ENCODE data around the gene FXYD1.
"Not testable (repeated sequence)": the region's sequence is repeated elsewhere in the genome, so short reads cannot be mapped to it uniquely, and the experiment has no call there.

Gene FXYD1

GRCh38 chr19:35094656-35095055 lies 44.0 kb upstream of the FXYD1 start:
- TF ChIP-seq CTCF (IDR thresholded peaks at IDR 0.05; ENCODE audit: control insufficient read depth, insufficient read depth, low read depth, low read length, missing control alignments) = no peak
- no peak for DNase-seq (ENCODE audit: low read depth)
- no peak overlapping the region for H3K4me3 ChIP-seq (ENCODE audit: control insufficient read depth, low read depth, low read length)

DNA sequence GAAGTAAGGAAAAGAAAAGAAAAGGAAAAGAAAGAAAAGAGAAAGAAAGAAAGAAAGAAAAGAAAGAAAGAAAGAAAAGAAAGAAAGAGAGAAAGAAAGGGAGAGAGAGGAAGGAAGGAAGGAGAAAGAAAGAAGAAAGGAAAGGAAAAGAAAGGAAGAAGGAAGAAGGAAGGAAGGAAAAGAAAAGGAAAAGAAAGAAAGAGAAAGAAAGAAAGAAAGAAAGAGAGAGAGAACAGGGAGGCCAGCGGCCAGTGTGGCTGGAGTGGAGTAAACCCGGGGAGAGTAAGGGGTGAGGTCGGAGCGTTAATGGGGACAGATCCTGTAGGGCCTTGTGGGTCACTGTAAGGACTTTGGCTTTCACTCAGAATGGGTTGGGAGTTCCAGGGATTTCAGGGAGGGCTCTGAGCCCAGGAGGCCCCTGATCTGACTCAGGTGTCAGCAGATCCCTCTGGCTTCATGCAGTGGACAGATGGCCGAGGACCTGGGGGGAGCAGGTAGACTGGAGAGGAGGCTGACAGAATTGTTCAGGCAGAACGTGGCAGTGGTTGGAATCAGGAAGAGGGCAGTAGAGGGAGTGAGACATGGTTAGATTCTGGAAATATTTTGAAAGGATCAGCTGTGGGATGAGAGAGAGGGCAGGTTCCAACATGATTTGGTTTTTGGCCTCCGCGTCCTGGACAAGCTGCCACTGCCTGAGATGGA lies 42.8 kb upstream of the FXYD1 start:
- H3K4me3 ChIP-seq (ENCODE audit: control insufficient read depth, low read depth, low read length) = no peak overlapping the region
- no peak for DNase-seq (ENCODE audit: low read depth)
- no peak for TF ChIP-seq CTCF (IDR thresholded peaks at IDR 0.05; ENCODE audit: control insufficient read depth, insufficient read depth, low read depth, low read length, missing control alignments)

DNA sequence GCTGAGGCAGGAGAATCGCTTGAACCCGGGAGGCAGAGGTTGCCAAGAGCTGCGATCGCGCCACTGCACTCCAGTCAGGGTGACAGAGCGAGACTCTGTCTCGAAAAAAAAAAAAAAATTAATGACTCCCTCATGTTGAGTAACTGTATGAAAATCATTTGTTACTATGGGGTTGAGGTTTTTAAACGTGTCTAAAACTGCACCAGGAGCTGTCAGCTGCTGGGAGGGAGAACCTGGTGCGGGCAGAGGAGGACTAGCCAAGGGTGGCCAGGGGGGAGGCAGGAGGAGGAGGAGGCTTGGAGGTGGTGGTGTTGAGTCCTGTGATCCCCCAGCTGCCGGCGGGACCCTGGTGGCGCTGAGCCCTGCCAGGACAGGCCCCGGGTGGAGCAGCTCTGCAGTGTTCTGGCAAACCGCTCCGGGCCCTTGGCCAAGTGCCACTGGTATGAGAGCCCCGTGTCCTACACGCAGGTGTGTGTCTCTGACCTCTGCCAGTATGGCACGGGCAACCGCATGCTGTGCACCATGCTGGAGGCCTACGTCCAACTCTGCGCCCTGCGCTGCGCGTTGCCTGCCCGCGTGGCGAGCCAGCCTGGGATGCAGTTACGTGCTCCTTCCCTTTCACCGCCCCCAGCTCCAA lies 40.1 kb upstream of the FXYD1 start:
- no peak for DNase-seq (ENCODE audit: low read depth)
- H3K4me3 ChIP-seq (ENCODE audit: control insufficient read depth, low read depth, low read length) = no peak overlapping the region
- TF ChIP-seq CTCF (IDR thresholded peaks at IDR 0.05; ENCODE audit: control insufficient read depth, insufficient read depth, low read depth, low read length, missing control alignments) = no peak

GRCh38 chr19:35099155-35099896 lies 39.3 kb upstream of the FXYD1 start:
- H3K4me3 ChIP-seq (ENCODE audit: control insufficient read depth, low read depth, low read length) = no peak overlapping the region
- TF ChIP-seq CTCF (IDR thresholded peaks at IDR 0.05; ENCODE audit: control insufficient read depth, insufficient read depth, low read depth, low read length, missing control alignments) = no peak
- no peak for DNase-seq (ENCODE audit: low read depth)

- no peak for TF ChIP-seq CTCF (IDR thresholded peaks at IDR 0.05; ENCODE audit: control insufficient read depth, insufficient read depth, low read depth, low read length, missing control alignments)
- H3K4me3 ChIP-seq (ENCODE audit: control insufficient read depth, low read depth, low read length) = no peak overlapping the region
- no peak for DNase-seq (ENCODE audit: low read depth)
Observed at GRCh38 chr19:35099897-35100275, 38.7 kb upstream of the FXYD1 start.

DNA sequence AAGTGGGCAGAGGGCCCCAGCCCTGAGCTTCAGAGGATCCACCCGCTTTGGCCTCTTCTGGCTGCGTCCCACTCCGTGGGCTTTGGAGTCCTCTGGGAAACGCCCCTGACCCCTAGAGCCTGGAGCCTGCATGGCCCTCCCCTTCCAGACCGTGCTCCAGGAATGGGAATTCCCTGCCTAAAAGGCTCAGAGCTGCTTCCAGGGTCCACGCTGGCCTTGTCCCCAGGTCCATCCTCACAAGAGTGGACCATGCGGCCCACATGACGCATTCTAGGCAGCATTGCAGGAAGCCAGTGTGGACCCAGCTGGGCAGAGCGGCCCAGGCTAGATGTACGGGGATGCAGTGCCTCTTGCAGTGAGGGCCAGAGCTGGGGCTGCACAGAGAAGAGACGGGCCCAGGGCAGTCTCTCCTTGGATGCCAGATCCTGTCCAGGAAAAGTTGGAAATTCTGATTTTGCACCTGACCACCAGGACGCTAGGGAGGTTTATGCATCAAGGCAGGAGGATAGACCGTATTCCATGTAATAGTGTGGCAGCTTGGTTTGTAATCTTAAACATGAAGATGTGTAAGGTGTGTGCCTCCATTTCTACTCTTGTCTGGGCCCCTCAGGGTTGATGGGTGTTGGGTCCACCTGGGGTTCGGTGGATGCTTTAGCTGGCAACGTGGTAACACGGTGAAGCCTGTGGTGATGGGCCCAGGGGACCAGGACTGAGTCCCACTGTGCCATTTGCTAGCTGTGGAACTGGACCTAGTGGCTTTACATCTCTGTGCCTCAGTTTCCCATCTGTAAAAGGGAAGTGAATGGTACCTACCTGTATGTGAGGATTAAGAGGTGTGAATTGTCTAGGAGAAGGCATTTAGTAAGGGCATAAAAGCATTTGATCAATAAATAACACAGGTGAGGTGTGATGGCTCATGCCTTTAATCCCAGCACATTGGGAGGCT lies 37.8 kb upstream of the FXYD1 start:
- no peak for TF ChIP-seq CTCF (IDR thresholded peaks at IDR 0.05; ENCODE audit: control insufficient read depth, insufficient read depth, low read depth, low read length, missing control alignments)
- no peak for DNase-seq (ENCODE audit: low read depth)
- no peak overlapping the region for H3K4me3 ChIP-seq (ENCODE audit: control insufficient read depth, low read depth, low read length)

DNA sequence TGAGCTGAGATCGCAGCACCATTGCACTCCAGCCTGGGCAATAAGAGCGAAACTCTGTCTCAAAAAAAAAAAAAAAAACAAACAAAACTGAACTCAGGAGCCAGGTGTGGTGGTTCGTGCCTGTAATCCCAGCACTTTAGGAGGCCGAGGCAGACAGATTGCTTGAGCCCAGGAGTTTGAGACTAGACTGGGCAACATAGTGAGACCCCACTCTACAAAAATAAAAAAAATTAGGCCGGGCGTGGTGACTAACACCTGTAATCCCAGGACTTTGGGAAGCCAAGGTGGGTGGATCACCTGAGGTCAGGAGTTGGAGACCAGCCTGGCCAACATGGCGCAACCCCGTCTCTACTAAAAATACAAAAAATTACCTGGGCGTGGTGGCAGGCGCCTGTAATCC lies 36.7 kb upstream of the FXYD1 start:
- not testable (repeated sequence) for H3K4me3 ChIP-seq (ENCODE audit: control insufficient read depth, low read depth, low read length); DNase-seq (ENCODE audit: low read depth)

- H3K4me3 ChIP-seq (ENCODE audit: control insufficient read depth, low read depth, low read length); DNase-seq (ENCODE audit: low read depth): not testable (repeated sequence)
Observed at GRCh38 chr19:35103614-35104013, 35.0 kb upstream of the FXYD1 start.

All from AG09309 (cell line).